HG03457 (cell line): ENCODE measurements around the gene NHS.

Experiments
- ATAC-seq: cut with Tn5 transposase; IDR thresholded peaks from one replicate; pipeline ENCODE4 v1.9.1; 2021; ENCODE audit warnings: moderate number of reproducible peaks; ENCODE audit not compliant: unreplicated experiment

Gene NHS

GRCh38 chrX:17616936-17617335, 241.9 kb downstream of the NHS start:
- ATAC-seq, result no peak

- no peak for ATAC-seq
Measured at GRCh38 chrX:17617806-17618205, 242.8 kb downstream of the NHS start.

GRCh38 chrX:17621566-17622270, 246.7 kb downstream of the NHS start:
- no peak for ATAC-seq

GRCh38 chrX:17622331-17622730, 247.3 kb downstream of the NHS start:
- ATAC-seq, result no peak

- no peak for ATAC-seq
Measured at GRCh38 chrX:17623750-17624149, 248.8 kb downstream of the NHS start.

GRCh38 chrX:17627026-17627425, 252.0 kb downstream of the NHS start:
- no peak for ATAC-seq

- no peak for ATAC-seq
Measured at GRCh38 chrX:17628976-17629375, 254.0 kb downstream of the NHS start.

GRCh38 chrX:17629519-17629918, 254.5 kb downstream of the NHS start:
- ATAC-seq, result no peak

GRCh38 chrX:17631647-17632046, 256.6 kb downstream of the NHS start:
- ATAC-seq, result no peak

- no peak for ATAC-seq
Measured at GRCh38 chrX:17632942-17633341, 257.9 kb downstream of the NHS start.

GRCh38 chrX:17633546-17633945, 258.5 kb downstream of the NHS start:
- ATAC-seq, result no peak

GRCh38 chrX:17634542-17635207, 259.7 kb downstream of the NHS start:
- ATAC-seq, result no peak

GRCh38 chrX:17635231-17635630, 260.2 kb downstream of the NHS start:
- ATAC-seq, result no peak

- ATAC-seq, result no peak
Measured at GRCh38 chrX:17637235-17637634, 262.2 kb downstream of the NHS start.

GRCh38 chrX:17638731-17639130, 263.7 kb downstream of the NHS start:
- ATAC-seq, result no peak

- no peak for ATAC-seq
Measured at GRCh38 chrX:17642891-17643290, 267.9 kb downstream of the NHS start.

- no peak for ATAC-seq
Measured at GRCh38 chrX:17643528-17643927, 268.5 kb downstream of the NHS start.

GRCh38 chrX:17644001-17644400, 269.0 kb downstream of the NHS start:
- ATAC-seq, result no peak

GRCh38 chrX:17654116-17654515, 279.1 kb downstream of the NHS start:
- no peak for ATAC-seq

- no peak for ATAC-seq
Measured at GRCh38 chrX:17655211-17656034, 280.4 kb downstream of the NHS start.

GRCh38 chrX:17656035-17656418, 281.0 kb downstream of the NHS start:
- ATAC-seq, result no peak

GRCh38 chrX:17656556-17656955, 281.6 kb downstream of the NHS start:
- ATAC-seq, result no peak
